A549 treated with AZD2906 at 1 μM for 4 hours (cell line): ENCODE measurements around the gene KLHDC9. TPM values are rescaled to one million over a fixed set of nuclear protein-coding genes. Genes with fewer than 3 reads are reported as not detected.

ENCODE experiments used
- total RNA-seq: library from RNA; stranded (reverse); fragments of 200-300 nt; extraction: Qiagen RNA extraction; gene quantifications from 5 replicates; pipeline ENCODE4 v1.2.3, GENCODE V29; 2022

Gene KLHDC9, protein sequence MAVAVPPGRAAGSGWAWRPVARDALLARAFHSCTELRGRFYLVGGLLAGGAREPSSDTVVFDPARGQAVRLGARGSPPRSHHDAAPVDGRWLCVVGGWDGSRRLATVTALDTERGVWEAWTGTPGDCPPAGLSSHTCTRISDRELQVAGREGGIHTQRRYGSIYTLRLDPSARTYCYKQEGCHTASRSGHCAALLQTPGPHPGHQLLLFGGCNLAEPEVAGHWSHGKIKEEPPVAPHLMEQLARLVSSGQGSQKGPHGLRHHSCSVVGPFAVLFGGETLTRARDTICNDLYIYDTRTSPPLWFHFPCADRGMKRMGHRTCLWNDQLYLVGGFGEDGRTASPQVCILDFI
- 1.8 to 2.1 TPM (median 1.8 TPM) in 5 replicates for total RNA-seq

DNA sequence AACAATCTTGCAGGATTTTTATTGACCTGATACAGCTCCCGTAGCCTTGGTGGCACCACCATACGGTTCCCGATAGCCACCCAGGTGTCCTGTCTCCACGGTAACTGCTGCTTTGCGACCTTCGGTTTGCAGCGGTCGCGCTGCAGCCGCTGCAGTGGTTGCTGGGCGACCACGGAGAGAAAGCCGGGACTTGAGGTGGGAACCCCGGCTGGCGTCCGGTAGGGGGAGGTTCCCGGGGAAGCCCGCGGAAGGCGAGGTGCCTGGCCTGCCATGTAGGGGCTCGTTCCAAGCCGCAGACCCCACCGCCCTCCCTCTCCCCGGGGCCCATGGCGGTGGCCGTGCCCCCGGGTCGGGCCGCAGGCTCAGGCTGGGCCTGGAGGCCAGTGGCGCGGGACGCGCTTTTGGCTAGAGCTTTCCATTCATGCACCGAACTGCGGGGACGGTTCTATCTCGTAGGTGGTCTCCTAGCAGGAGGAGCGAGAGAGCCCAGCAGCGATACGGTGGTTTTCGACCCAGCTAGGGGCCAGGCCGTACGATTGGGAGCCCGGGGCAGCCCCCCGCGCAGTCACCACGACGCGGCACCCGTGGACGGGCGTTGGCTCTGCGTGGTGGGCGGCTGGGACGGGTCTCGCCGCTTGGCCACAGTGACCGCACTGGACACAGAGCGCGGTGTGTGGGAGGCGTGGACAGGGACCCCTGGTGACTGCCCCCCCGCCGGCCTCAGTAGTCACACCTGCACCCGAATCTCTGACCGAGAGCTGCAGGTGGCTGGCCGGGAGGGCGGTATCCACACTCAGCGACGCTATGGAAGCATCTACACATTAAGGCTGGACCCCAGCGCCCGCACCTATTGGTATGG is at the start of gene KLHDC9:
TSS of gene KLHDC9 (plus strand) at position 152 of the 859 bp plus-strand sequence. CDS start at position 327, 175 bp downstream.

DNA sequence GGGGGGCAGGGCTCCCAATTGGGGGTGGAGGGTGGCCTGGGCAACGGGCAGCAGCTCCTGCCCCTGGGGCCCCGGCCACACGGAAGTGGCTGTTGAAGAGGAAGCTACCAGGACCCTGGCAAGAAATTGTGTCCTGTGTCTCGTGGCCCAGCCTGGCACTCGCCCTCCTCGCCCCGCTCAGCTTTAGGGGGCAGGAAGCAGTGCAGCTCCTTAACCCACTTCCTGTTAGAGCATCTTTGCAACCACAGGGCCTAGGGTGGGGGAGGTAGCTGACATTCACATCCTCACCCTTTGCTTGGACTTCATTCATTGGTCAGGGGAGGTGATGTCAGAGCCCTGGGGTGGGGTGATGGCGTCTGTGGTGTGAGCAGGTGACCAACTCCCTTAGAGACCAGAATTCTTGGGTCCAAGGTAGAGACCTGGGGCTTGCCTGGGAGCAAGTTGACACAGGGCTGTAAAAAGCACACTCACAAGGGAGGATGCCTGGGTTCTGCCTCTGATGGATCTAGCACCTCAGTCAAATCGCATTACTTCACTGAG is 28.4 kb upstream of the KLHDC9 start, which contains the start of gene ARHGAP30:
TSS of gene ARHGAP30 (minus strand) at position 161 of the 540 bp plus-strand sequence. CDS start 267 bp downstream, outside the sequence.

DNA sequence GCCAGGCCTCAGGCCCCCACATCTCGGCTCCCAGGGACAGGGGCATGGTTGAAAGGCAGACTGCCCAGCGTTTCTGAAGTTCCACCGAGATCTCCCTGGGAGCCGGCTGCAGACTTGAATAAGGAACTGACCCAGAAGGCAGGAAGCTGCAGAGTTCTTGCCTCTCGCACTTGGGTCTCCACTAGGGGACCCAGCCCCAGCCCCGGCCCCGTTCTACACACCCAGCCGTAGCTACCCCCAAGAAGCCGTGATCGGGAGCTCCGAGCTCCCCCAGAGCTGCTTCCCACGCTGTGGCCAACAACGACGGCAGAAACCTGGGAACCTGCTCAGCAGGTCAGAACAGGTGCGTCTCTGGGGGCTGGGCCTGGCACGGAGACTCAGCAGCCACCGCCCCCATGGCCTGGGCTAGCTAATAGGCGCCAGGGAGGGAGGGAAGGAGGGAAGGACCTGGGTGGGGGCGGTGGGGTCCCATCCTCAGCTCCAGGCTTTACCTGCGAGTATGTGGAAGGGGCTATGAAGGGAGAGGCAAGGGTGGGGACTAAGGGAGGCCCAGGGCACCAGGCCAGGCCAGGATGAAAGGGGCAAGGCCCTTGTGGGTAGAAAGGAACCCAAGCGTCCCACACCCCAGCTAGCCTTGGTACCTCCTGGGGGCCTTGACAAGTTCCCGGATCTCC is 8.8 kb upstream of the KLHDC9 start, which contains the start of gene NECTIN4:
TSS of gene NECTIN4 (minus strand) at position 308 of the 674 bp plus-strand sequence. CDS start at position 46, 262 bp downstream.

DNA sequence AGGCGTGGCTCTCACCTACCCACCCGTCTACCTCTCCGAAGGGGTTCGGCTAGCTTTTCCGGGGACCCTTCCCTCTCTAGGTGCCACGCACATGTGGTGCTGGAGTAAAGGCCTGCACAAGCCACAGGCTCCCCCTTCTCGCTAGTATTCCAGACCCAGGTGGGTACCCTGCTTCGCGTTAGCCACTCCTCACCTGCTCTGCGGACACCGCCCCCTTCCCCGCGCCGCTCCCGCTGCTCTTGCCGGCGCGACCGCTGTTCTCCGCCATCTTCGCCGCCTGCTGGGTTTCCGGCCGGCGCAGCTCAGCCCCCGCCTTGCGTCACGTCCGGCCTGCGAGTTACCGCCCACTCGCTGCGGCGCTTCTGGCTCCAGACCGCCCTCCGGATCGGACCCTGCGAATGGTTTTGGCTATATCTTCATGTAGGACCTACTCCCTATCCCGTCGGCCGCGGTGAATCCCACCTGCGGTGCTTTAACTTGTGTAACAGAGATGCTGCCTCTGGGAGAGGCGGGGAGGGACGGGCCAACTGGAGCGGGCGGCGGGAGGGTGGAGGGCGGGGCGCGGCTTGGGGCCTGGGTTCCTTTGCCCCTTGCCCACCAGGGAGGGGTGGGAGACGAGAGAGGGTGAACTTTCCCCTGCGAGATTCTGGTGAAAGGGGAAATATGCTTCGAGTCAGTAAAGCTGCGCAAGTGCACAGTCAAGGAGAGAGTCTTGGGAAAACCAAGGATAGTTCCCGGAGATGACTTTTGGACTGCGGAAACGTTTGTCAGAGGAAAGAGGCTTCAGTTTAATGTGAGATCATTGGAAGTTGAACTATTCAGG is 19.8 kb downstream of the KLHDC9 start, which contains the start of the genes NIT1 and PFDN2:
TSS of gene NIT1 (plus strand) at position 347 of the 823 bp plus-strand sequence. CDS start at position 419, 72 bp downstream.
TSS of gene PFDN2 (minus strand) at position 279 of the 823 bp plus-strand sequence. CDS start at position 268, 11 bp downstream.

DNA sequence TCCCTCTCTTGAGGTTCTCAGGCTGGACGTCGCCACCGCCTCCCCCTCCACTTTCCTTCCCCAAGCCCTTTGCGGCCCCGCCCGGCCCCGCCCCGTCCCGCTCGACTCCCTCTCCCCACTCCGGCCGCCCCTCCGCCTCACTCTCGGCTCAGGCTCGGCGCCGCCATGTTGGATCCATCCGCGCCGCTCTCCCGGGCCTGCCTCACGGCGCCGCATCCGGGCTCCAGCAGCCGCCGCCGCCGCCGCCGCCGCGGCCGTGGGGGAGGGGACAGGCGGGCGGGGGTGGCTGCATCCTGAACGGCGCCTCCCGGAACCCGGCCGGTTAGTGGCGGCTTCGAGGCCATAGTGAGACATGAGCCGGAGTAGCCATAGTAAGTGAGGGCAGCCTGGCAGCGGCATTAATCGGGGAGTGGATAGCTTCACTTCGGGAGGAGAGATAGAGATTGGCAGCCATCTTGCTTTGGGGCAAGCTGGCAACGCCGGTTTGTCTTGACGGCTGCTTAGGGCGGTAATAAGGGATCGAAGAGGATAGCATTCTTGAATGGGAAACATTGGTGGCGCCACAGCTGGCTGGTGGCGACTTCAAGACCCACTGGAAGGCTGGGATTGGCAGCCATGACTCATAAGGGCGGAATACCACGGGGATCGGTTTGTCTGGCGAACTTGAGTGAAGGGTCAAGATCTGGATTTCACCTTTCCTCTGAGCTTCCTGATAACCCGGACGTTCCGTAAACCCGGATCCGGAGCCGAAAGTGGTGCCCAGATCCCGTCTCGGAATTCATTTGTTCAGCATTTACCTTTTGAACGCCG is 34.5 kb downstream of the KLHDC9 start, which contains the start of gene DEDD:
TSS of gene DEDD (minus strand) at position 258 of the 810 bp plus-strand sequence. CDS start 8,205 bp downstream, outside the sequence.

Other genes with a start within 250 kb of the KLHDC9 start
- gene CD244, start 235.5 kb upstream of the KLHDC9 start, total RNA-seq = not detected in 5 replicates
- not detected in 5 replicates for gene ITLN1, start 213.2 kb upstream of the KLHDC9 start, total RNA-seq
- gene ITLN2, start 143.6 kb upstream of the KLHDC9 start, total RNA-seq = 0.64 to 0.98 TPM (median 0.83 TPM) in 5 replicates
- gene F11R, start 77.2 kb upstream of the KLHDC9 start, total RNA-seq = 48.2 to 73.2 TPM (median 62.9 TPM) in 5 replicates
- gene TSTD1, start 59.4 kb upstream of the KLHDC9 start, total RNA-seq = 0.15 to 0.48 TPM (median 0.26 TPM) in 3 of 5 replicates, not detected in the others
- gene USF1, start 52.4 kb upstream of the KLHDC9 start, total RNA-seq = 42.5 to 51.3 TPM (median 49.0 TPM) in 5 replicates
- 0.07 to 0.09 TPM (median 0.07 TPM) in 5 replicates for gene ARHGAP30, start 28.5 kb upstream of the KLHDC9 start, total RNA-seq
- 1.6 to 1.9 TPM (median 1.8 TPM) in 5 replicates for gene NECTIN4, start 8.8 kb upstream of the KLHDC9 start, total RNA-seq
- gene PFDN2, start 19.7 kb downstream of the KLHDC9 start, total RNA-seq = 98.5 to 110 TPM (median 106 TPM) in 5 replicates
- gene NIT1, start 19.7 kb downstream of the KLHDC9 start, total RNA-seq = 25.8 to 32.2 TPM (median 31.0 TPM) in 5 replicates
- gene DEDD, start 34.3 kb downstream of the KLHDC9 start, total RNA-seq = 30.9 to 35.3 TPM (median 31.4 TPM) in 5 replicates
- 87.5 to 144 TPM (median 90.2 TPM) in 5 replicates for gene UFC1, start 55.6 kb downstream of the KLHDC9 start, total RNA-seq
- 15.8 to 24.1 TPM (median 22.5 TPM) in 5 replicates for gene USP21, start 61.1 kb downstream of the KLHDC9 start, total RNA-seq
- 12.2 to 15.7 TPM (median 15.2 TPM) in 5 replicates for gene PPOX, start 68.1 kb downstream of the KLHDC9 start, total RNA-seq
- 20.3 to 25.7 TPM (median 24.3 TPM) in 5 replicates for gene B4GALT3, start 79.1 kb downstream of the KLHDC9 start, total RNA-seq
- 0.01 to 0.02 TPM (median 0.01 TPM) in 4 of 5 replicates, not detected in the other for gene ADAMTS4, start 100.7 kb downstream of the KLHDC9 start, total RNA-seq
- gene NDUFS2, start 104.0 kb downstream of the KLHDC9 start, total RNA-seq = 78.6 to 115 TPM (median 82.0 TPM) in 5 replicates
- 0.17 to 0.33 TPM in 2 of 5 replicates, not detected in the others for gene FCER1G, start 116.9 kb downstream of the KLHDC9 start, total RNA-seq
- 0.95 to 1.9 TPM in 2 of 5 replicates, not detected in the others for gene APOA2, start 125.3 kb downstream of the KLHDC9 start, total RNA-seq
- 10.6 to 12.5 TPM (median 12.2 TPM) in 5 replicates for gene TOMM40L, start 127.7 kb downstream of the KLHDC9 start, total RNA-seq
- gene NR1I3, start 139.8 kb downstream of the KLHDC9 start, total RNA-seq = 0.07 TPM in 1 of 5 replicates, not detected in the others
- gene PCP4L1, start 160.4 kb downstream of the KLHDC9 start, total RNA-seq = 0.06 to 0.15 TPM (median 0.07 TPM) in 5 replicates
- gene MPZ, start 211.6 kb downstream of the KLHDC9 start, total RNA-seq = 0.12 to 0.36 TPM (median 0.24 TPM) in 5 replicates
- 238 to 251 TPM (median 241 TPM) in 5 replicates for gene SDHC, start 216.0 kb downstream of the KLHDC9 start, total RNA-seq